ENCODE results near the gene STARD7. TPM values are rescaled to one million over a fixed set of nuclear protein-coding genes. Genes with fewer than 3 reads are reported as not detected.
A peak's percentile ranks its signal among the peaks of the same experiment; 100 is the strongest.

STARD7 gene
- total and polyA plus RNA-seq, 2 of the 13 experiments (the other 11 are each of a cell fraction or from before 2014, with no cell fraction given) = 88.2 to 300 TPM

DNA sequence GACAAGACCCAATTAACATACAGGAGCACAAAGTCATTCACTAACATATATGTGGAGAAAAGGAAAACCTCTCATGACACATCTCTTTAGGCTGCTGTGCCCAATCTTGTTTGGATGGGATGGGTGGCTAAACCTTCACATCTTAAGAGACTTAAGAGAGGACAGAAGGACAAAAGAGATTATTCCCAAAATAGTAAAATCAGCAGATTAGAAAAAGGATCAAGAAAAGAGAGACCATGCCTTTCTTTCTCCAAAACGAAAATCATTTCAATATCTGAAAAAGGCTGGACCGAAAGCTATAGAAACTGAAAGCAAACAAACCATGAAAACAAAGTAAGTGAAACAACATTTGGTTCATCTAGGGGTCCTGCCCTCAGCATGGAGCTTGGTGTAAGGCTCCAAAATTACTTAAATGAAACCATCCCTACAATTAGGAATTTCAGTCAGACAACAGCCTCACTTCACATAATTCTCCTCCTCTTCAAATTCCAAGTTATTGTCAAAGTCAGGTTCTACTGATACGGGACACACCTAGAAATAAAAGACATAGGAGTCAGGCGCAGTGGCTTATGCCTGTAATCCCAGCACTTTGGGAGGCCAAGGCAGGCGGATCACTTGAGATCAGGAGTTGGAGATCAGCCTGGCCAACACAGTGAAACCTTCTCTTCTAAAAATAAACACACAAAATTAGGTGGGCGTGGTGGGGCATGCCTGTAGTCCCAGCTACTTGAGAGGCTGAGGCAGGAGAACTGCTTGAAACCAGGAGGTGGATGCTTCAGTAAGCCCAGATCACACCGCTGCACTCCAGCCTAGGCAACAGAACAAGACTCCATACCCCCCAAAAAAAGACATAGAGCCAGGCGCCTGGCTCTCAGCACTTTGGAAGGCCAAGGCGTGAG is 5.2 kb downstream of the STARD7 start:
- POLR2A ChIA-PET = no interaction called here
- peaks cover 79% of the 10 kb centered on the region for H3K4me1 ChIP-seq (ENCODE audit: insufficient read depth, low read length)
- BruUV-seq (replicated peaks) = no TSS peak

More for the DNA sequence above, 5.2 kb downstream of the STARD7 start:
- no peak for TF ChIP-seq ZNF30 (CRISPR knock-in tag; IDR thresholded peaks at IDR 0.05)
- TF ChIP-seq MAFK (conservative IDR thresholded peaks at IDR 0.05 in 1 of 2, IDR thresholded peaks at IDR 0.05 in 1 of 2; ENCODE audit: low read length in 2 of 2) = peak in 1 of 2 experiments; percentile 41; a peak in 1 of 4 replicates
- TF ChIP-seq, protein P1, sequence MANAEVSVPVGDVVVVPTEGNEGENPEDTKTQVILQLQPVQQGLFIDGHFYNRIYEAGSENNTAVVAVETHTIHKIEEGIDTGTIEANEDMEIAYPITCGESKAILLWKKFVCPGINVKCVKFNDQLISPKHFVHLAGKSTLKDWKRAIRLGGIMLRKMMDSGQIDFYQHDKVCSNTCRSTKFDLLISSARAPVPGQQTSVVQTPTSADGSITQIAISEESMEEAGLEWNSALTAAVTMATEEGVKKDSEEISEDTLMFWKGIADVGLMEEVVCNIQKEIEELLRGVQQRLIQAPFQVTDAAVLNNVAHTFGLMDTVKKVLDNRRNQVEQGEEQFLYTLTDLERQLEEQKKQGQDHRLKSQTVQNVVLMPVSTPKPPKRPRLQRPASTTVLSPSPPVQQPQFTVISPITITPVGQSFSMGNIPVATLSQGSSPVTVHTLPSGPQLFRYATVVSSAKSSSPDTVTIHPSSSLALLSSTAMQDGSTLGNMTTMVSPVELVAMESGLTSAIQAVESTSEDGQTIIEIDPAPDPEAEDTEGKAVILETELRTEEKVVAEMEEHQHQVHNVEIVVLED (CRISPR knock-in tag; IDR thresholded peaks at IDR 0.05; ENCODE audit: borderline replicate concordance) = no peak
- TF ChIP-seq ATF7-NPFF (CRISPR knock-in tag; IDR thresholded peaks at IDR 0.05; ENCODE audit: low read depth) = no peak
- TF ChIP-seq TCF7L2 (IDR thresholded peaks at IDR 0.05; ENCODE audit: low read depth, low read length) = no peak
- no peak for TF ChIP-seq ZNF605 (CRISPR knock-in tag; IDR thresholded peaks at IDR 0.05)
- no peak for TF ChIP-seq ZSCAN9 (CRISPR knock-in tag; IDR thresholded peaks at IDR 0.05; ENCODE audit: borderline replicate concordance)
- no peak for TF ChIP-seq FOXJ3 (CRISPR knock-in tag; IDR thresholded peaks at IDR 0.05; ENCODE audit: borderline replicate concordance)
- no peak for TF ChIP-seq KMT2A (CRISPR knock-in tag; IDR thresholded peaks at IDR 0.05)
- Histone ChIP-seq H3K9ac (ENCODE audit: insufficient read depth, low read depth, low read length) (no peak overlapping the region), H3K4me2 (ENCODE audit: low read depth, low read length) (peak overlapping the region; percentile 3), H2AFZ (ENCODE audit: low read length) (no peak overlapping the region), H3K9me3 (ENCODE audit: low read length) (no peaks in the 10 kb centered on the region), H3K36me3 (replicated peaks in 1 of 2; ENCODE audit: control insufficient read depth in 1 of 2, insufficient read depth in 2 of 2, low read length in 2 of 2) (peaks cover 4 to 11% of the 10 kb centered on the region in 2 experiments; a peak in 3 of 5 replicates), H3K27ac (ENCODE audit: extremely low read length, insufficient read depth, low read length) (no peak overlapping the region), H3K79me2 (ENCODE audit: insufficient read depth, low read length) (peaks cover 96% of the 10 kb centered on the region), H3K4me3 (replicated peaks in 1 of 3; ENCODE audit: insufficient read depth in 1 of 3, low read depth in 2 of 3, low read length in 3 of 3) (no peak overlapping the region), H3K27me3 (ENCODE audit: control insufficient read depth in 1 of 2, insufficient read depth in 2 of 2, low read length in 2 of 2) (no peaks in the 10 kb centered on the region; a peak in 1 of 5 replicates), H4K20me1 (ENCODE audit: insufficient read depth, low read length) (peaks cover 94% of the 10 kb centered on the region)
- peak; percentile 30 for FAIRE-seq
- no peak for DNase-seq (ENCODE audit: low spot score)
- intact Hi-C loops (cut with micrococcal nuclease; ENCODE audit: unreplicated experiment) = loop anchor here (10.0 kb wide), 1 partner anchor 121 kb away; the partner anchor contains the start of gene ITPRIPL1
- WGBS (ENCODE audit: low lambda C conversion rate) = 89% methylated on average over 9 of the region's 9 CpGs
- CTCF ChIA-PET (ENCODE audit: low intra/inter-chr PET ratio, low total read pairs) = no interaction called here
- in situ Hi-C loops (cut with HindIII; ENCODE audit: extremely low pct_ligation_motif_present, low pct_unique_long_range_greater_than_20kb) = no loop called here
- ATAC-seq = no peak
